ENCODE data around the gene FAM174C.

FAM174C gene

GRCh38 chr19:1327125-1327524, 51.8 kb downstream of the FAM174C start:
- DNase-seq = no peak
